ENCODE measurements around the gene CHD2.

- TF ChIP-seq CTCF (IDR thresholded peaks at IDR 0.05) (no peak), EP300 (IDR thresholded peaks at IDR 0.05) (no peak)
Observed at GRCh38 chr15:92914768-92915221, 14.7 kb downstream of the CHD2 start.
